Activated CD8-positive, alpha-beta memory T cell treated with anti-CD3 and anti-CD28 coated beads, Interleukin-2, amount 50 U/mL, for 1 hour (primary cell): ENCODE data around the gene RAPGEF1.

ENCODE experiments used
- DNase-seq: peaks from one replicate; pipeline ENCODE4 v3.0.0-alpha.2; 2020; ENCODE audit errors: extremely low read depth

Gene RAPGEF1

DNA sequence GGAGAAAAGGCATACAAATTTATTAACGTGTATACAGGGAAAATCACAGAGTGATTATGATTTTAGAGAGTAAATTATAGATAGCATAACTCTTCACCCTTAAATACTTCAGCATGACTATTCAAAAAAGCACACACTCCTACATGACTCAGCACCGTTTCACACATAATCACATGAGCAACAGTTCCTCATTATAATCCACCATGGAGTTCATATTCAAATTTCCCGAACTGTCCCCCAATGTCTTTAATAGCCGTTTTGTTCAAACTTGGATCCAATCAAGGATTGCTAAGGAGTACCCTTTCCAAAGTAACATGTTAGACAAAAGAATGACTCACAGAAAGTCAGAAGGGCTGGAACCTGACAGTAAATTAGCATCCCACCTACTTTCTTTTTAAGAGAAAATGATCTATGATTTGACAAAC lies 32.1 kb downstream of the RAPGEF1 start:
- no peak for DNase-seq

GRCh38 chr9:131707050-131707449 lies 32.8 kb downstream of the RAPGEF1 start:
- DNase-seq, result no peak

DNA sequence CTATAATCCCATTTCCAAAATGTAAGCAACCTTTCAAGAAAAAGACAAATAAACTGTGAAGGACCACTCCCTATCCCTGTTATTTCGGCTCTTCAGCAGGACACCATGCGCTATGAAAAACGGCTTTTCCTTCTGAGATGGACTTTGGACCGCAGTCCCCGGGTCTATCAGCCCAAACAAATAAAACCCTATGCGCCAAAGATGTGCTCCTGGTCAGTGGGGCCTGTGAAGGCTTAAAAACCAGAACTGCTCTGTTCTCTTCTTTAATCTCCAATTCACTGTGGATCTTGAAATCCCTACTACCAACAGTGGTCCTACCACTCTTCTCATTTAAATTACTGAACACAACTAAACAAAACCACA lies 33.3 kb downstream of the RAPGEF1 start:
- no peak for DNase-seq

DNA sequence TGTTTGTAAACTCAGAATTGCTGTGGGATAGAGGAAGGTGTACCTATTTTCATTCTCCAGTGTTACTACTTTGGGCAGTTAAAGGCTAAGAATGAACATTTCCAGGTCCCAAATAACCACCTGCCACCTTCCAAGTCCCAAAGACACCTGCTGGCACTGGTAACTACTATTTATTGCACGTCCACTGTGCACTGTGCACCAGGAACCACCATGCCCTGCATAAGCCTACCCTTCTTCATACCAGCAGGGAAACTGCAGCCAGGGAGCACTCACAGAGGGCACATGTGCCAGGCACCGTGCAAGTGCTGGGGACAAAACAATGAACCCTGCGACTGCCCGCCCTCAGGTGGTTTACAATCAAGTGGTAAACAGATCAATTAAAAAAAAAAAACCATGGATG lies 34.9 kb downstream of the RAPGEF1 start:
- DNase-seq, result no peak

DNA sequence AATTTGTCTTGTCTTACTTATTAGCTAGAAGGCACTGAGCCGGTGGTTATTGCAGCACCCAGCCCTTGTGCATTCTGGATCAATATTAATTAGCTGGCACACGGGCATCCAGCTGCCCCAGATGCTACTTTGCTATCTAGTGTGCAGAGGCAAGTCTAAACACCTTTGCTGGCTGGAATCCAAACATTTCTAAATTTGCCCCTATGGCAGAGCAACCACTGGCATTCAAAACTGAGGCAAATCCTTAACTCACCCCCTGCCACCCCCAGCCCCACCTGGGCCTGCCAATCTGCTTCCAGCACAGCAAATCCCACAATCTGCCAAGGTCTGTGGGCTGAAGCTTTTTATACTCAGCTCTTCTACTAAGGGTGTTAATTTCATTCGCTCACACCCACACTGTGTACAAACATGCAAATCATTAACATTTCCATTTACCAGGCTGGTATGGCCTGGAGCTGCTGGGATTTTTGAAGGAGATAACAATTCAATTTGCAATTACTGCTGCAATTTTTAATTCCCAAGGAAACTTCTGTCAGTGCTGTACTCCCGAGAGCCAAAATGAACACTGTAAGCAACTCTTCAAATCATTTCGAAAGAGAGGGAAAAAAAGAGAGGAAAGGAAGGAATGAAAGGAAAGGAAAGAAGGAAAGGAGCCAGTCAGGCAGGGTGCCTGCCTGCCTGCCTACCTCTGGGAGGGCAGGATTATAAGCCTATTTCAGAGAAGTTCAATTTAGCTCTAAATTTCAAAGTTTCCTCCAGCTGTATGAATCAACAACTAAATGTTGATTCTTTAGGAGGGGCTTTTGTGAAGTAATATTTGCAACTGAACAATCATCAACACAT lies 35.5 kb downstream of the RAPGEF1 start:
- no peak for DNase-seq

DNA sequence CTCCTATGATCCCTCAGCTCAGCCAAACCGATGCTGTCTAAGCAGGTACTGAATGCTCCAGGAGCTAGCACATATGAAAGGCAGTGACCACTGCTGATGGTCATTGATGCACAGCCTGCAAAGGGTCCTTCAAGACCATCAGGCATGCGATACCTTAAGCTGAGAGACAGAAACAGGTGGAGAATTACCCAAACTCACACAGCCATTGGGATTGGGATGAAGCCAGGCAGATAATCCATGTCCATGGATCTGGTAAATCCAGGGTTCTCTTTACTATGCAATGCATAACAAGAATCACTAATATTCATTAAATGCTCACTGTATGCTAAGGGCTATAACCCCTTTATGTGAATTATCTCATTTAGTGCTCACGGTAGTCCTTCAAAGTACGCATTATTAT lies 36.2 kb downstream of the RAPGEF1 start:
- DNase-seq, result no peak

- no peak for DNase-seq
Measured at GRCh38 chr9:131702911-131703310, 37.0 kb downstream of the RAPGEF1 start.

DNA sequence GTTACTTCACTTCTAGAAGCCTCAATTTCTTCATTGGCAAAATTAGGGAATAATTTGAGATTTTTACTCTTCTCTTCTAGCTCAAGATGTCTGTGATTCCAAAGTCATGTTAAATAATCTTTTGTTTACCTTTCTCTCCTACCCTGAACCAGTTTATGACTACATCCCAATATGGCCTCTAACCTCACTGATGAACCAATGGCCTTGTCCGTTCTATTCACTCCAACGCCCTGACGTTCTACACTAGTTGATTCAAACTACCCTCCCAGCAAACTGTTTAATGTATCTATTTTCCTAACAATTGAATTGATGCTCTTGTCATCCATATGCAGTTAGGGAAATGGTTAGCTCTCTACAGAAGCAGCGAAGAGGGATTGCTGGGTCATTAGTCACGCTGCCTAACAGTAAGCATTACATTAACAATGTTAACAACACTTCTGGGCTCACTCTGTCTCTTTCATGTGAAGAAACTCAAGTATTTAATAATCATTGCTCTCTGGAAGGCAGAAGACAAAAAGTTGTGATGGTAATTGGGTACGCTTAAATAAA lies 38.0 kb downstream of the RAPGEF1 start:
- DNase-seq, result no peak

DNA sequence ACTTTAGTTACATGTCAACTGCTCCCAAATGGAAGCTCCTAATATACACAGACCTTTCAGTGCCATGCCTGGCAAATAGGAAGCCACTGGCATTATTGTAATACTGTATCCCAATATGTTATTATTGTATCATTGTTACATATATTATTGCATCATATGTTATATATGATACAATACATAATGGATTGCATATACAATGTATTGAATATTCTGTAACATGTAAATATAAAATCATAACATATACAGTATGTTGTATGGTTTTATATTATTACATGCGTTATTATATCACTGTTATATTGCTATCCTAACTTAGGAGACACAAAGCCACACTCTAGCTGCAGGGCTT lies 38.5 kb downstream of the RAPGEF1 start:
- no peak for DNase-seq

DNA sequence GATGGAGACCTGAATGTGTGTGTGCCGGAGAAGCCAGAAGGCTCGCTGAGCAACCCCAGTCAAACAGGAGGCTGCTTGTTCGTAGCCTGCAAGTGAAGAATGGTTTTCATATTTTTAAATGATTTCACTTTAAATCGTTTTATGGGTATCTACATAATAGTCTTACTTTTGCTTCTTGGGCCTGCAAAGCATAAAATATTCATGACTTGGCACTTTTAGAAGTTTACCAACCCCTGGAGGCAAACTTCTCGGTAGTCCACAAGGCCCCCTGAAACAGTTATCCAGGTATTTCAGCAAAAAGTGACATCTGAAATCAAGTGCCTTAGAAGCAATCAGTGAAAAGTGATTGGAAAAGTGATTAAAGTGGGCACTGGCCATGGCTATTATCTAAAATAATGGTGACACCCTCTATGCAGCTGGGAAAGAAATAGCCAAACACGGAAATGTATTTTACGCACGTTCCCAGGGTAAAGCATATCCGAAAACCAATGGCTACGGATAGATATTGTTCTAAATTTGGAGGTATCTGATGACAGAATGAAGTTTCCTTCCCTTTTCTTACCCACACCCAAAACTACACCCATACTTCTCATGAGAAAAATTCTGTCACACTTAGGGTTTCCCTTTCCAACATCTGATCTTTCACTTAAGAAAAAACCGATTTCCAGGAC lies 39.0 kb downstream of the RAPGEF1 start:
- DNase-seq, result no peak

GRCh38 chr9:131700076-131700475 lies 39.8 kb downstream of the RAPGEF1 start:
- DNase-seq, result no peak

DNA sequence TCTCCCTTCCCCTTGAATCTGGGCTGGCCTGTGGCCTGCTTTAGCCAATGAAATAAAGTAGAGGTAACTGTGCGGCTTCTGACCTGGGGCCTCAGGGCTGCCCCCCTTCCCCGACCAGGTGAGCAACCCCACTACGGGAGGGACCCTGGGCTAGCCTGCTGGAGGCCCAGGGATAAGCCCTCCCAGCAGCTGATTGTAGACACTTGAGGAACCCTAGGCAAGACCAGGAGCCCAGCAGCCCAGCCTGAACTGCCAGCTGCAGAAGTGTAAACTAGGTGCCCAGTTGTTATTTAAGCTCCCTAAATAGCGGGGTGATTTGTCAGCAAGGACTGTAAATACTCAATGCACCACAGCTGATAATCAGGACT lies 41.3 kb downstream of the RAPGEF1 start:
- DNase-seq, result no peak

DNA sequence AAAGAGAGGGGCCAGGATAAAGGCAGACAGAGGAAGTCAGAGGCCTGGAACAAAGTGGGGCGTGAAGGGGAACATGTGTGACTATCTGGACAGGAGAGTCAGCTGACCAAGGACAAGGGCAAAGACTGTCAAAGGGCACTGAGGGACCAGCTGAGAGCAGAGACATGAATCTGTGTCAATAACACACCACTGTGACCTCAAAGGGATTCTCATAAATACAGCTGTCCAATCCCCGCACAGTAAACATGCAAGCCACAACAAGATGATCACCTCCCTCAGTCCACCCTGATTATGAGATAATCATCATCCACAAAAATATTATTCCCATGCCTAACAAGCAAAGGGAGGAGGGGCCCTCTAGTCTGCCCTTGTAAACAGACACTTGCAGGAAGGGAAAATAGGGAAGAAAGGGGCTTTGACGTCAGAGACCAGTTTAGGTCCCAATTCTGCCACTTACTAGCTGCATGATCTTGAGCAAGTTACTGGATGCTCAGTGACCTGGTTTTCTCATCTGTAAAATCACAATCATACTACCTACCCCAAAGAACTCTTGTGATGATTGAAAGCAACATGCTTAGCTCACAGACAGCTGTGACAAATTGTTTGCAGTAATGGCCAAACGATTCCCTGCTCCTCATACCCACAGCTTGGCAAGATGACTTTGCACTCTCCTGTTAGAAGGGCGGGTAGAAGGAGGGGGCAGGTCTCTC lies 41.8 kb downstream of the RAPGEF1 start:
- DNase-seq, result no peak

DNA sequence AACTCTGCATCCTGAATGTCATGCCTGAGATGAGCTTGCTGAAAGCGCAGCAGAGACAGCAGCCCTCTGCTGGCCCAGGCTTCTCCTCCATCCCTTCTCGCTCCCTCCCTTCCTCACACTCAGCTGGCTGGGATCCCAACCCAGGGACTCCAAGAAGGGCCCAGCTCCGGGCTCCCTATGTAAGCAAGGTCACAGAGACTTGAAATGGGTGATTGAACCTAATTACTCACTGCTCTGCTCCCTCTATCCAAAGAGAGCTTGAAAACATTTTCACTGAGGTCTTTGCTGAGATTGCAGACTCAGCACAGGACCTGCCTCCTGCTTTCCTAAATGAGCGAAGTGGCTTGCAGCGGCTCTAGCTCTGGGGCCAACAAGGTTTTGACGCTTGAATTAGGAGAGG lies 42.8 kb downstream of the RAPGEF1 start:
- DNase-seq, result no peak

- DNase-seq, result no peak
Measured at GRCh38 chr9:131695836-131696460, 43.9 kb downstream of the RAPGEF1 start.

DNA sequence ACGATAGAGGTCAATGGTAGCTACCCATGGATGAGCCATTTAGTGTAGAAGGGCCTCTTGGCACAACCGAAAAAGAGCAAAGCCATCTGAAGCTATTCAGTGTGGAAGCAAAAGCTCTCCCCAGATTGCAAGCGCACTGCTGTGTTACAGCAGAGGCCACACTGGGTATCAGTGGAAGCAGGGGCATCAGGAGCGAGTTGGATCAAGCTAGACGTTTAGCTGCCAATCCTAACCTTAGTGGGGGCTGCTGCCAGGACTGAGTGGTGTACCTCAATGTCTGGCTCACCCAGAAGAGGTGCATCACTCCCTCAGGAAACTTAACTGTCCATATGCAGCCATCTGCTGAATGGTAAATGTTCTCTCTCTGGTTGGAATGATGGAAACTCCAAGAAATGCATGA lies 44.5 kb downstream of the RAPGEF1 start:
- no peak for DNase-seq

DNA sequence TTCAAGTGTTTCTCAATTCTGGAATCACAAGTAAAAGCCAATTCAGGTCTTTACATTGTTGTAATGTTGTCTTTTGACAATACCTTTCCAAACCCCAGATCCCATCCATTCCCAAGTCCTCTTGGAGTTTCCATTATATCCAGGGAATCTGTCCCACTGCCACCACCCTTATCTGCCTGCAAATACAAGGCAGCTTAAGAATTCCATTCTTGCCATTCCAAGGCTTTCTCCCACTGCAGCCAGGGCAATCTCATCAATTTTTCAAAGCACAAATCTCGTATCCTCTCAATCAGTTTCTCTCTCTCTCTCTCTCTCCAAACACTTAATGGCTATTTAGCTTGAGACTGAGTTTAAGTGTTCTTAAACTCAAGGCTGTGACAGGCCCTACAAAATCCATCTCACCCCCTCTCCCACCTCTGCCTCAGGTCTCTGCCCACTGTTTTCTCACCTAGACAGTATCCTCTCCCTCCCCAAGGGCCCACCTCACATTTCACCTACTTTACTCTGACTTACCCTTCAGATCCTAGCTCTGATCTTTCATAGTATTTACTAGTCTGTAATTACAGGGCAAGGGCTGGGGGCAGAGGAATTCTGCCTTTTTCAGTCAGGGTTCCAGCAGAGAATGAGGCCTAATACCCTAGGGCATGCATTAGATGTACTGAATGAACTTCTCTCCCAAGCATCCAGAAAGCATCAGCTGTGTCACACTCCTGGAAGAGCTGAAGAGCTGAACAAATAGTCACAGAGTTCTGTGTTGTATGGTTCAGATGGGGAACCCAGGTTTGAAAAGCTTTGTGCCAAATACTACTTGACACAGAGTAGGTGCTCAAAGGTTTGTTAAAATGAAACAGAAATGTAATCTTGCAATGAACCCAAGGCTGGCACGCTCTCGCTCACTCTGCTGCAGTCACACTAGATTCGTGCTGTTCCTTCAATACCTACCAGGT lies 46.0 kb downstream of the RAPGEF1 start:
- DNase-seq, result no peak

GRCh38 chr9:131692612-131693562 lies 47.0 kb downstream of the RAPGEF1 start:
- no peak for DNase-seq

DNA sequence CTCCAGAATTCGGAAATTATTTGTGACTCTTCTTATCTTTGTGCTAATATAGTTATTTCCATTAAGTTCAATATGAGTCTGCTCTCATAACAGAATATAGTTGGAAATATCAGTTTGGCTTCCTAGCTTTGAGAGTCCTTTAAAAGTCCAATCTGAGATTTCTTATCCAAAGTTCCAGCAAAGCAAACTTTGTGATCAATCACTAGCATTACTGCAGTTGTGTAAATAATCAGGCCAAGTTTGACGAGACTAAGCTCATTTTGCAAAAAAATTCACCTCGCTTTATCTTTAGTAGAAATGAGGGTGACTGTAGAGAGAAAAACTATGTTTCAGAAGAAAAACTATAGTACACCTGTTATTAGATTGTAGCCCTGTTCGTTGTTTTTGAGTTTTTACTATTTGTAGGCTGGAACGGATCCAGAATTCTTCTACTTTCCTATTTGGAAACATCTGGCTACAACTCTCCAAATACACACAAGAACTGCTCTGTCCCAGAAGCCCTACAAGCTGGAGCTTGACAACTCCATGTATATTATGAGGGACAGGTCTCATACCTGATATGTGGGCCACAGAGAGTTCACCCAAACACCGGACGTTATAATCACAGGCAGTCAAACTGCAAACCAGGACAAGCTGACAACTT lies 47.8 kb downstream of the RAPGEF1 start:
- no peak for DNase-seq
